IMR-90 (cell line): ENCODE results near the gene TNF. TPM values are rescaled to one million over a fixed set of nuclear protein-coding genes. Genes with fewer than 3 reads are reported as not detected.

Source experiments
- ATAC-seq: fragments of 200-7000 bp; cut with Tn5 transposase; 2 replicates; pipeline ENCODE4 v1.9.1; 2020; ENCODE audit warnings: low read depth, mild to moderate bottlenecking, moderate library complexity
- BruUV-seq: library from RNA; stranded (reverse); fragments of 400-500 nt; replicated peaks from 2 replicates; lab custom pipeline; 2021; lab: Mats Ljungman, UMichigan
- CTCF ChIA-PET: fragments of 300-600 bp; formaldehyde crosslinking; extraction: SDS; loops from one replicate; lab custom pipeline; 2021; ENCODE audit warnings: antibody characterized with exemption; lab: Yijun Ruan, JAX
- POLR2A ChIA-PET: fragments of 300-600 bp; sonication (Branson Sonifier 250); formaldehyde crosslinking; loops from one replicate; lab custom pipeline; 2022; ENCODE audit warnings: antibody characterized with exemption; ENCODE audit not compliant: unreplicated experiment; lab: Charles Lee
- DNase-seq: peaks from one replicate; pipeline ENCODE4 v3.0.0; 2013
- H2AFZ ChIP-seq: replicated peaks from 2 replicates; pipeline ENCODE3; 2013; ENCODE audit warnings: low read length, mild to moderate bottlenecking; ENCODE audit not compliant: poor library complexity
- H2AK5ac ChIP-seq: 2 replicates; pipeline ENCODE4 v1.6.1; 2013; ENCODE audit warnings: low read depth, low read length, inconsistent platforms
- H2AK9ac ChIP-seq: replicated peaks from 2 replicates; pipeline ENCODE3; 2013; ENCODE audit warnings: mild to moderate bottlenecking, low read depth, low read length, moderate library complexity; ENCODE audit not compliant: poor library complexity
- H2BK120ac ChIP-seq: 2 replicates; pipeline ENCODE4 v1.6.1; 2013; ENCODE audit warnings: low read depth, low read length, inconsistent platforms
- H2BK15ac ChIP-seq: 3 replicates; pipeline ENCODE4 v1.6.1; 2013; ENCODE audit warnings: low read depth, low read length, inconsistent platforms
- H2BK20ac ChIP-seq: 2 replicates; pipeline ENCODE4 v1.6.1; 2013; ENCODE audit warnings: low read depth, mild to moderate bottlenecking, inconsistent platforms, low read length, moderate library complexity
- H2BK5ac ChIP-seq: 2 replicates; pipeline ENCODE4 v1.6.1; 2013; ENCODE audit warnings: mild to moderate bottlenecking, low read depth, low read length, inconsistent platforms; ENCODE audit not compliant: poor library complexity, severe bottlenecking
- H3K14ac ChIP-seq: replicated peaks from 2 replicates; pipeline ENCODE4 v1.6.1; 2013; ENCODE audit warnings: low read depth, low read length, inconsistent platforms
- H3K18ac ChIP-seq: 2 replicates; pipeline ENCODE4 v1.6.1; 2013; ENCODE audit warnings: low read depth, low read length, control low read depth
- H3K23ac ChIP-seq: 2 replicates; pipeline ENCODE4 v1.6.1; 2013; ENCODE audit warnings: low read depth, low read length, inconsistent platforms
- H3K27ac ChIP-seq: 2 replicates; pipeline ENCODE4 v1.5.1; 2013; ENCODE audit warnings: mild to moderate bottlenecking, control low read depth, low read length; ENCODE audit not compliant: insufficient read depth
- H3K27me3 ChIP-seq: 2 replicates; pipeline ENCODE4 v1.6.1; 2013; ENCODE audit warnings: low read length; ENCODE audit not compliant: control insufficient read depth, insufficient read depth
- H3K36me3 ChIP-seq: 2 replicates; pipeline ENCODE4 v1.6.1; 2013; ENCODE audit warnings: low read length, mixed read lengths; ENCODE audit not compliant: control insufficient read depth, insufficient read depth
- H3K4ac ChIP-seq: 2 replicates; pipeline ENCODE4 v1.6.1; 2013; ENCODE audit warnings: low read depth, low read length, inconsistent platforms
- H3K4me1 ChIP-seq: 2 replicates; pipeline ENCODE4 v1.6.1; 2013; ENCODE audit warnings: low read length, mixed read lengths; ENCODE audit not compliant: control insufficient read depth, insufficient read depth
- H3K4me2 ChIP-seq: 2 replicates; pipeline ENCODE4 v1.6.1; 2013; ENCODE audit warnings: low read depth, mild to moderate bottlenecking, control low read depth, low read length, moderate library complexity
- H3K4me3 ChIP-seq: 2 replicates; pipeline ENCODE4 v1.5.1; 2013; ENCODE audit warnings: low read depth, mild to moderate bottlenecking, control low read depth, low read length, moderate library complexity; ENCODE audit not compliant: insufficient read depth
- H3K56ac ChIP-seq: 2 replicates; pipeline ENCODE4 v1.6.1; 2013; ENCODE audit warnings: low read length, inconsistent platforms; ENCODE audit not compliant: insufficient read depth; ENCODE audit errors: extremely low read depth
- H3K79me1 ChIP-seq, 2 experiments: 2 replicates each; pipeline ENCODE4 v1.6.1; 2013; ENCODE audit warnings: low read length in 2 of 2, inconsistent platforms in 1 of 2, low read depth in 1 of 2
- H3K9ac ChIP-seq: 2 replicates; pipeline ENCODE4 v1.6.1; 2013; ENCODE audit warnings: low read depth, low read length, control low read depth
- H3K9me1 ChIP-seq: 2 replicates; pipeline ENCODE4 v1.6.1; 2013; ENCODE audit warnings: low read length, inconsistent platforms; ENCODE audit not compliant: insufficient read depth
- H3K9me3 ChIP-seq: 2 replicates; pipeline ENCODE4 v1.6.1; 2013; ENCODE audit warnings: low read length; ENCODE audit not compliant: control insufficient read depth, insufficient read depth
- H4K20me1 ChIP-seq: 2 replicates; pipeline ENCODE4 v1.6.1; 2013; ENCODE audit warnings: low read length, inconsistent platforms; ENCODE audit not compliant: insufficient read depth
- H4K5ac ChIP-seq: 2 replicates; pipeline ENCODE4 v1.6.1; 2013; ENCODE audit warnings: mild to moderate bottlenecking, low read depth, low read length, control low read depth
- H4K8ac ChIP-seq, 2 experiments: 2 replicates each; pipeline ENCODE4 v1.6.1; 2013; ENCODE audit warnings: low read depth in 2 of 2, low read length in 2 of 2, control low read depth in 1 of 2, inconsistent platforms in 1 of 2
- H4K91ac ChIP-seq: 2 replicates; pipeline ENCODE4 v1.6.1; 2013; ENCODE audit warnings: low read depth, low read length, inconsistent platforms; ENCODE audit not compliant: insufficient read depth
- CHD1 ChIP-seq: IDR thresholded peaks from 2 replicates; pipeline ENCODE4 v1.6.1; 2012; ENCODE audit warnings: low read depth, low read length, improper control_type of control experiment
- FOS ChIP-seq: fragments of 150-350 bp; IDR thresholded peaks from 2 replicates; pipeline ENCODE4 v1.6.1; 2016; ENCODE audit warnings: low read depth, low read length
- WGBS, 2 experiments: methylation state at CpG; one replicate each; pipeline versions ENCODE4 v1.1.5 to v1.1.7; 2013; ENCODE audit warnings: missing lambda C conversion rate in 2 of 2; ENCODE audit not compliant: insufficient read length in 1 of 2; ENCODE audit errors: extremely low coverage in 2 of 2; 5-methylcytosine and 5-hydroxymethylcytosine counted together
- dilution Hi-C: fragments of 300-500 bp; cut with HindIII; formaldehyde crosslinking; loops from one replicate; pipeline ENCODE4 v1.14.3; 2018; ENCODE audit warnings: low sequenced_read_pairs; ENCODE audit not compliant: unreplicated experiment
- in situ Hi-C: fragments of 300-500 bp; cut with MboI; formaldehyde crosslinking; loops from 3 replicates; pipeline ENCODE4 v1.14.3; 2019; ENCODE audit warnings: low sequenced_read_pairs, inconsistent platforms, mixed read lengths
- intact Hi-C: fragments of 100-400 bp; cut with micrococcal nuclease; formaldehyde crosslinking; loops from 2 replicates; pipeline ENCODE4 v1.10.0; 2022
- polyA plus RNA-seq, 3 experiments: library from polyadenylated mRNA; depleted of rRNA; stranded (reverse); fragments of >200 nt; gene quantifications; 2 replicates each; pipeline ENCODE4 v1.2.3, GENCODE V29; 2012; ENCODE audit warnings: low replicate concordance in 1 of 3
- total RNA-seq: library from RNA; depleted of rRNA; stranded (reverse); fragments of >200 nt; gene quantifications from 2 replicates; pipeline ENCODE4 v1.2.3, GENCODE V29; 2012

Gene TNF
- total and polyA plus RNA-seq, 2 of the 4 experiments (the other 2 are of a cell fraction) = not detected

GRCh38 chr6:31534521-31535040, 40.8 kb upstream of the TNF start:
- WGBS, 2 experiments = 96% methylated on average over 12 of the region's 24 CpGs; no CpG with 5 or more reads in 1 of the 2 experiments
- Histone ChIP-seq H3K36me3 (peaks cover 81% of the 10 kb centered on the region), H4K20me1 (peaks cover 89% of the 10 kb centered on the region), H3K9me1 (0 out of 2 replicates have a peak, but pooled peaks cover 11% of the 10 kb centered on the region), H2AK9ac (no peak overlapping the region), H2BK15ac (no peak overlapping the region), H3K9ac (no peak overlapping the region), H3K27ac (no peak overlapping the region), H4K91ac (no peak overlapping the region), H3K27me3 (no peaks in the 10 kb centered on the region), H2AFZ (no peak overlapping the region), H3K4me1 (peaks cover 4% of the 10 kb centered on the region; the same call in 1 of the 2 replicates), H3K4me2 (no peak overlapping the region), H3K23ac (no peak overlapping the region; the same call in 1 of the 2 replicates), H3K14ac (no peak overlapping the region), H3K56ac (no peak overlapping the region), H2AK5ac (no peak overlapping the region), H4K5ac (no peak overlapping the region), H3K18ac (no peak overlapping the region), H2BK120ac (no peak overlapping the region), H3K9me3 (no peaks in the 10 kb centered on the region), H3K4ac (no peak overlapping the region), H4K8ac (no peak overlapping the region), H2BK5ac (no peak overlapping the region), H3K4me3 (no peak overlapping the region), H3K79me1 (peaks cover 44 to 79% of the 10 kb centered on the region in 2 experiments), H2BK20ac (no peak overlapping the region)
- CTCF ChIA-PET = no interaction called here
- DNase-seq (no peak), ATAC-seq (no peak)
- POLR2A ChIA-PET = no interaction called here
- TF ChIP-seq FOS = no peak
- no peak for TF ChIP-seq CHD1
- in situ Hi-C loops (no loop called here), intact Hi-C loops (no loop called here), dilution Hi-C loops (no loop called here)
- no TSS peak for BruUV-seq
